Neural cell (in vitro differentiated cells): ENCODE results near the gene CCND1. TPM values are rescaled to one million over a fixed set of nuclear protein-coding genes. Genes with fewer than 3 reads are reported as not detected.

Experiments
- H2AFZ ChIP-seq: fragments of 200-600, 300-800 bp; sonication (generic), shearing (Covaris generic); 2 replicates; pipeline ENCODE4 v1.6.0; 2014; ENCODE audit warnings: low read depth, mild to moderate bottlenecking, antibody characterized with exemption, low read length, moderate library complexity
- H3F3A ChIP-seq: fragments of 200-600 bp; shearing (Covaris generic); 2 replicates; pipeline ENCODE4 v1.6.1; 2016; ENCODE audit warnings: mild to moderate bottlenecking, moderate library complexity, mixed read lengths, antibody characterized with exemption, low read length; ENCODE audit not compliant: insufficient read depth, poor library complexity, severe bottlenecking
- H3K27ac ChIP-seq: fragments of 200-600, 300-800 bp; sonication (generic), shearing (Covaris generic); 2 replicates; pipeline ENCODE4 v1.5.1; 2014; ENCODE audit warnings: mild to moderate bottlenecking, low read length, moderate library complexity
- H3K27me3 ChIP-seq: fragments of 300-800, 200-600 bp; sonication (generic), shearing (Covaris generic); 2 replicates; pipeline ENCODE4 v1.6.0; 2014; ENCODE audit warnings: mild to moderate bottlenecking, low read depth, low read length, moderate library complexity; ENCODE audit not compliant: insufficient read depth
- H3K36me3 ChIP-seq: fragments of 300-800, 200-600 bp; sonication (generic), shearing (Covaris generic); 2 replicates; pipeline ENCODE4 v1.5.1; 2014; ENCODE audit warnings: mild to moderate bottlenecking, antibody characterized with exemption, low read length, moderate library complexity; ENCODE audit not compliant: insufficient read depth
- H3K4me2 ChIP-seq: fragments of 300-800, 200-600 bp; sonication (generic), shearing (Covaris generic); 2 replicates; pipeline ENCODE4 v1.6.0; 2014; ENCODE audit warnings: mild to moderate bottlenecking, low read length
- H3K4me3 ChIP-seq: fragments of 300-800, 200-600 bp; sonication (generic), shearing (Covaris generic); 2 replicates; pipeline ENCODE4 v1.5.1; 2014; ENCODE audit warnings: mild to moderate bottlenecking, low read length, moderate library complexity
- H3K79me2 ChIP-seq: fragments of 200-600 bp; shearing (Covaris generic); replicated peaks from 2 replicates; pipeline ENCODE4 v1.6.0; 2014; ENCODE audit warnings: mild to moderate bottlenecking, low read length, moderate library complexity; ENCODE audit not compliant: insufficient read depth
- H3K9ac ChIP-seq: fragments of 300-800, 200-600 bp; sonication (generic), shearing (Covaris generic); 2 replicates; pipeline ENCODE4 v1.6.1; 2016; ENCODE audit warnings: mild to moderate bottlenecking, low read length, mixed read lengths
- H3K9me2 ChIP-seq: fragments of 200-600 bp; shearing (Covaris generic); 2 replicates; pipeline ENCODE4 v1.6.1; 2016; ENCODE audit warnings: mild to moderate bottlenecking, low read length, mixed read lengths; ENCODE audit not compliant: insufficient read depth
- H3K9me3 ChIP-seq: fragments of 200-600, 300-800 bp; sonication (generic), shearing (Covaris generic); 2 replicates; pipeline ENCODE4 v1.6.1; 2016; ENCODE audit warnings: mild to moderate bottlenecking, mixed run types, low read length, moderate library complexity, mixed read lengths
- H4K20me1 ChIP-seq: fragments of 200-600 bp; shearing (Covaris generic); 2 replicates; pipeline ENCODE4 v1.6.1; 2016; ENCODE audit warnings: mild to moderate bottlenecking, mixed run types; ENCODE audit not compliant: insufficient read depth
- EP300 ChIP-seq: fragments of 450-650 bp; conservative IDR thresholded peaks from 2 replicates; pipeline ENCODE4 v1.6.1; 2014; ENCODE audit warnings: antibody characterized with exemption, mild to moderate bottlenecking, moderate library complexity; ENCODE audit not compliant: poor library complexity, severe bottlenecking
- EZH2 ChIP-seq: fragments of 200-600, 300-800 bp; shearing (Covaris generic), sonication (generic); IDR thresholded peaks from 2 replicates; pipeline ENCODE4 v1.6.1; 2014; ENCODE audit warnings: antibody characterized with exemption, low read length, borderline replicate concordance, mild to moderate bottlenecking; ENCODE audit not compliant: insufficient read depth, poor library complexity, severe bottlenecking
- MXI1 ChIP-seq: fragments of 450-650 bp; conservative IDR thresholded peaks from 2 replicates; pipeline ENCODE4 v1.6.1; 2014; ENCODE audit warnings: antibody characterized with exemption, mild to moderate bottlenecking; ENCODE audit not compliant: poor library complexity, severe bottlenecking
- POLR2AphosphoS5 ChIP-seq: IDR thresholded peaks from 2 replicates; pipeline ENCODE4 v1.6.1; 2012
- RAD21 ChIP-seq: fragments of 450-650 bp; conservative IDR thresholded peaks from 2 replicates; pipeline ENCODE4 v1.6.1; 2014; ENCODE audit warnings: antibody characterized with exemption, mild to moderate bottlenecking, moderate library complexity
- REST ChIP-seq: IDR thresholded peaks from 2 replicates; pipeline ENCODE4 v1.6.1; 2012; ENCODE audit warnings: borderline replicate concordance
- SMC3 ChIP-seq: fragments of 450-650 bp; conservative IDR thresholded peaks from 2 replicates; pipeline ENCODE4 v1.6.1; 2014; ENCODE audit warnings: antibody characterized with exemption, mild to moderate bottlenecking, moderate library complexity; ENCODE audit not compliant: poor library complexity
- TAF1 ChIP-seq: IDR thresholded peaks from 2 replicates; pipeline ENCODE4 v1.6.1; 2012; ENCODE audit warnings: low read depth
- polyA plus RNA-seq: library from polyadenylated mRNA; depleted of rRNA; stranded (reverse); fragments of >200 nt; gene quantifications from 2 replicates; pipeline ENCODE4 v1.2.3, GENCODE V29; 2014
- TF ChIP-seq, protein P1 (sequence below): fragments of 450-650 bp; IDR thresholded peaks from 2 replicates; pipeline ENCODE4 v1.5.1; 2014; ENCODE audit warnings: antibody characterized with exemption, mild to moderate bottlenecking, moderate library complexity; ENCODE audit not compliant: poor library complexity, severe bottlenecking

Gene CCND1
- polyA plus RNA-seq, 1 donor from 2014 or later = 2.7 TPM

- no peaks in the 10 kb centered on the region for H3F3A ChIP-seq
- no peaks in the 10 kb centered on the region for H3K79me2 ChIP-seq
- no peak for TF ChIP-seq SMC3
- TF ChIP-seq, protein P1, sequence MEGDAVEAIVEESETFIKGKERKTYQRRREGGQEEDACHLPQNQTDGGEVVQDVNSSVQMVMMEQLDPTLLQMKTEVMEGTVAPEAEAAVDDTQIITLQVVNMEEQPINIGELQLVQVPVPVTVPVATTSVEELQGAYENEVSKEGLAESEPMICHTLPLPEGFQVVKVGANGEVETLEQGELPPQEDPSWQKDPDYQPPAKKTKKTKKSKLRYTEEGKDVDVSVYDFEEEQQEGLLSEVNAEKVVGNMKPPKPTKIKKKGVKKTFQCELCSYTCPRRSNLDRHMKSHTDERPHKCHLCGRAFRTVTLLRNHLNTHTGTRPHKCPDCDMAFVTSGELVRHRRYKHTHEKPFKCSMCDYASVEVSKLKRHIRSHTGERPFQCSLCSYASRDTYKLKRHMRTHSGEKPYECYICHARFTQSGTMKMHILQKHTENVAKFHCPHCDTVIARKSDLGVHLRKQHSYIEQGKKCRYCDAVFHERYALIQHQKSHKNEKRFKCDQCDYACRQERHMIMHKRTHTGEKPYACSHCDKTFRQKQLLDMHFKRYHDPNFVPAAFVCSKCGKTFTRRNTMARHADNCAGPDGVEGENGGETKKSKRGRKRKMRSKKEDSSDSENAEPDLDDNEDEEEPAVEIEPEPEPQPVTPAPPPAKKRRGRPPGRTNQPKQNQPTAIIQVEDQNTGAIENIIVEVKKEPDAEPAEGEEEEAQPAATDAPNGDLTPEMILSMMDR = no peak
- no peak for TF ChIP-seq EP300
- TF ChIP-seq RAD21 = no peak
- no peak overlapping the region for H3K9ac ChIP-seq
- no peak overlapping the region for H3K4me2 ChIP-seq
- no peak overlapping the region for H3K27ac ChIP-seq
- H3K9me3 ChIP-seq = no peaks in the 10 kb centered on the region
- peaks cover 5% of the 10 kb centered on the region for H3K27me3 ChIP-seq
- no peak overlapping the region for H3K4me3 ChIP-seq
- no peak overlapping the region for H2AFZ ChIP-seq
- no peaks in the 10 kb centered on the region for H4K20me1 ChIP-seq
- H3K9me2 ChIP-seq = no peaks in the 10 kb centered on the region
- no peaks in the 10 kb centered on the region for H3K36me3 ChIP-seq
Measured at GRCh38 chr11:69689484-69690319, 48.7 kb downstream of the CCND1 start.

DNA sequence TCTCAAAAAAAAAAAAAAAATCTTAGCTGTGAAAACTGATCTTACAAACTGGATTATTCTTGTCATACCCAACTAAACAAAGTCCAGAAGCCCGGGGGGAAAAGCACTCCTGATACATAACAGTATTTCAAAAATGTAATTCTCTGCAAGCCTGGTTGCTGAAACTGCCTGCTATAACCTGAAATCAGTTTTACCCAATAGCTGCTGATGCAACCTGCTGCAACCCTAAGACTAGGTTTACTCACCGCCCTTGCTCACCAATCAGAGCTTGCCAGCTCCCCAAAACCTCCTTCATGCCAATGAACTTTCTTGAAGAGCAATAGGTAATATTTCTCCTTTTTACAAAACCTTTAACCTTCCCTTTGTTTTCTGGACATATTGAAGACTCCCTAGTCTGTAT lies 50.5 kb downstream of the CCND1 start:
- Histone ChIP-seq H3F3A (no peaks in the 10 kb centered on the region), H4K20me1 (no peaks in the 10 kb centered on the region), H3K79me2 (no peaks in the 10 kb centered on the region), H3K4me2 (no peak overlapping the region), H3K36me3 (no peaks in the 10 kb centered on the region), H3K9me3 (no peaks in the 10 kb centered on the region), H3K9ac (no peak overlapping the region), H3K27ac (no peak overlapping the region), H2AFZ (no peak overlapping the region), H3K9me2 (no peaks in the 10 kb centered on the region), H3K27me3 (no peaks in the 10 kb centered on the region), H3K4me3 (no peak overlapping the region)
- TF ChIP-seq SMC3 (no peak), EP300 (no peak), TAF1 (no peak), EZH2 (no peak), REST (no peak), MXI1 (no peak), POLR2AphosphoS5 (no peak), RAD21 (no peak)
- TF ChIP-seq, protein P1 = no peak
